ENCODE data around the gene BICDL2.
A peak's percentile ranks its signal among the peaks of the same experiment; 100 is the strongest.

DNA sequence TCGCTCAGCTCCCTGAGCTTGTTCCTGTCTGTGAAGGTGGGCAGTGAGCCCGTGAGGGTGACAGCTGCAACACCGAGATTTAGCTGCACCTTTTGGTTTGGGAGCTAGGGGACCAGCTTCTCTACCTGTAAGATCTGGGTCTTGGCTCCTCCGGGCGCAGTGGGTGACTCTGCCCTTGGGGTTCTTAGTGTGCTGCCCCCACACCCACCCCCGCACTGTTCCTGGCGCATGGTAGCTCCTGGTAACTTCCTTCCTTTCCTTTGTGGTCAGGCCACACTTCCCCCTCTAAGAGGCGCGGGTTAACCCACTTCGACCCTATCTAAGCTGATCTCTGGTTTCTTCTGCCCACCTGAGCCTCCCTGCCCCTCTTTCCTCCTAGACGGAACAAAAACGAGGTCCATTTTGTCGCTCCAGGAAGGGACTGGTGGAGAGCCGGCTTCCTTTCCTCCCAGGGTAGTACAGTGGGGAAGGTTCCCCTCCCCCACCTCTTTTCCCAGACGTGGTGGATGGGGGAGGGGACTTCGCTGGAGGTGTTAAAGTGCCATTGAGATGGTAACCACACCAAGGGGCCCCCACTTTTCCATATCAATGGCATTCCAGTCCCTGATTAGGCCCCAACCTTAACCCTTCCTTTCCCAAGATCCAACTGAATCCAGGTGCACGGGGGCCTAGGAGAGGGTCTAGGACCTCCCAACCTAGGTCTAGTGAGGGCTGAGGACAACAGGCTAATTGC is 28.6 kb downstream of the BICDL2 start:
- TF ChIP-seq POLR2A (IDR thresholded peaks at IDR 0.05; ENCODE audit: control extremely low read depth in 1 of 2, low read depth in 2 of 2, low read length in 2 of 2) (peak; percentile 84 to 87), TEAD4 (IDR thresholded peaks at IDR 0.05; ENCODE audit: low read depth, low read length) (peak; percentile 99), POU5F1 (IDR thresholded peaks at IDR 0.05; ENCODE audit: low read depth, low read length) (peak; percentile 100), CTCF (IDR thresholded peaks at IDR 0.05; ENCODE audit: control extremely low read depth in 1 of 3, insufficient read depth in 1 of 3, low read depth in 1 of 3, low read length in 3 of 3) (no peak), POLR2AphosphoS5 (IDR thresholded peaks at IDR 0.05; ENCODE audit: low read depth, low read length) (peak; percentile 75), TAF7 (optimal IDR thresholded peaks at IDR 0.05; ENCODE audit: borderline replicate concordance, low read depth, low read length) (peak; percentile 85), KDM5A (IDR thresholded peaks at IDR 0.05; ENCODE audit: low read length) (no peak), RFX5 (IDR thresholded peaks at IDR 0.05; ENCODE audit: borderline replicate concordance, low read depth, low read length) (no peak)

Measured in H1 (cell line).